H9 (cell line): ENCODE measurements around the gene COX6B1. TPM values are rescaled to one million over a fixed set of nuclear protein-coding genes. Genes with fewer than 3 reads are reported as not detected.
A peak's percentile ranks its signal among the peaks of the same experiment; 100 is the strongest.

Experiments
- DNase-seq: peaks from one replicate; pipeline ENCODE4 v3.0.0-alpha.2; 2017
- H2AFZ ChIP-seq: one replicate; pipeline ENCODE4 v1.6.1; 2013; ENCODE audit warnings: mild to moderate bottlenecking, low read length, control low read depth, moderate library complexity
- H2AK5ac ChIP-seq: 2 replicates; pipeline ENCODE4 v1.6.1; 2013; ENCODE audit warnings: low read length, control low read depth, mixed read lengths; ENCODE audit not compliant: insufficient read length
- H2BK120ac ChIP-seq: one replicate; pipeline ENCODE4 v1.6.1; 2013; ENCODE audit warnings: low read depth, mild to moderate bottlenecking, low read length, control low read depth, inconsistent platforms; ENCODE audit not compliant: poor library complexity, severe bottlenecking
- H2BK12ac ChIP-seq: 2 replicates; pipeline ENCODE4 v1.6.1; 2013; ENCODE audit warnings: low read length, control low read depth, mixed read lengths, low read depth; ENCODE audit not compliant: insufficient read length
- H2BK15ac ChIP-seq: 2 replicates; pipeline ENCODE4 v1.6.1; 2013; ENCODE audit warnings: low read depth, low read length, control low read depth
- H2BK20ac ChIP-seq: one replicate; pipeline ENCODE4 v1.6.1; 2013; ENCODE audit warnings: low read depth, mild to moderate bottlenecking, low read length, control low read depth, inconsistent platforms; ENCODE audit not compliant: poor library complexity, severe bottlenecking
- H2BK5ac ChIP-seq: 2 replicates; pipeline ENCODE4 v1.6.1; 2013; ENCODE audit warnings: low read length, control low read depth, mixed read lengths; ENCODE audit not compliant: insufficient read length
- H3K14ac ChIP-seq: 2 replicates; pipeline ENCODE4 v1.6.1; 2013; ENCODE audit warnings: low read length, control low read depth; ENCODE audit not compliant: insufficient read depth
- H3K18ac ChIP-seq: 2 replicates; pipeline ENCODE4 v1.6.1; 2013; ENCODE audit warnings: low read depth, mild to moderate bottlenecking, mixed read lengths, low read length, control low read depth; ENCODE audit not compliant: insufficient read length
- H3K23ac ChIP-seq: 2 replicates; pipeline ENCODE4 v1.6.1; 2013; ENCODE audit warnings: low read length, control low read depth, mixed read lengths, low read depth; ENCODE audit not compliant: insufficient read length
- H3K23me2 ChIP-seq: 2 replicates; pipeline ENCODE4 v1.6.1; 2013; ENCODE audit warnings: low read depth, mild to moderate bottlenecking, mixed read lengths, low read length, control low read depth; ENCODE audit not compliant: insufficient read length, poor library complexity, severe bottlenecking
- H3K27ac ChIP-seq: 2 replicates; pipeline ENCODE4 v1.5.1; 2013; ENCODE audit warnings: low read length, control low read depth, mixed read lengths, low read depth; ENCODE audit not compliant: insufficient read length
- H3K27me3 ChIP-seq: 2 replicates; pipeline ENCODE4 v1.6.1; 2013; ENCODE audit warnings: low read length, control low read depth, inconsistent platforms; ENCODE audit not compliant: insufficient read depth
- H3K4ac ChIP-seq: 2 replicates; pipeline ENCODE4 v1.6.1; 2013; ENCODE audit warnings: low read depth, mild to moderate bottlenecking, control low read depth, inconsistent platforms, low read length, moderate library complexity
- H3K4me1 ChIP-seq: 2 replicates; pipeline ENCODE4 v1.6.1; 2013; ENCODE audit warnings: low read length, control low read depth, inconsistent platforms; ENCODE audit not compliant: insufficient read depth
- H3K4me2 ChIP-seq: 2 replicates; pipeline ENCODE4 v1.6.1; 2013; ENCODE audit warnings: low read length, control low read depth, mixed read lengths; ENCODE audit not compliant: insufficient read length, insufficient read depth
- H3K56ac ChIP-seq: 2 replicates; pipeline ENCODE4 v1.6.1; 2013; ENCODE audit warnings: low read depth, mild to moderate bottlenecking, mixed read lengths, low read length, control low read depth; ENCODE audit not compliant: insufficient read length
- H3K79me1 ChIP-seq: 2 replicates; pipeline ENCODE4 v1.6.1; 2013; ENCODE audit warnings: low read depth, mild to moderate bottlenecking, moderate library complexity, low read length, control low read depth, inconsistent platforms; ENCODE audit not compliant: insufficient read depth, poor library complexity, severe bottlenecking
- H3K79me2 ChIP-seq: 2 replicates; pipeline ENCODE4 v1.6.1; 2013; ENCODE audit warnings: low read length, control low read depth, inconsistent platforms; ENCODE audit not compliant: insufficient read depth
- H3K9ac ChIP-seq: 2 replicates; pipeline ENCODE4 v1.6.1; 2013; ENCODE audit warnings: low read length, control low read depth, mixed read lengths; ENCODE audit not compliant: insufficient read length; ENCODE audit errors: extremely low read depth
- H3K9me3 ChIP-seq: one replicate; pipeline ENCODE4 v1.6.1; 2013; ENCODE audit warnings: low read depth, low read length, inconsistent platforms; ENCODE audit not compliant: control insufficient read depth
- H3T11ph ChIP-seq: one replicate; pipeline ENCODE4 v1.6.1; 2013; ENCODE audit warnings: mild to moderate bottlenecking, low read length, control low read depth, inconsistent platforms
- H4K20me1 ChIP-seq: one replicate; pipeline ENCODE4 v1.6.1; 2013; ENCODE audit not compliant: control insufficient read depth, insufficient read length, insufficient read depth
- H4K5ac ChIP-seq: 2 replicates; pipeline ENCODE4 v1.6.1; 2013; ENCODE audit warnings: low read depth, mild to moderate bottlenecking, mixed read lengths, low read length, control low read depth; ENCODE audit not compliant: insufficient read length
- H4K8ac ChIP-seq: replicated peaks from 2 replicates; pipeline ENCODE4 v1.6.1; 2013; ENCODE audit warnings: low read length, control low read depth, mixed read lengths, low read depth; ENCODE audit not compliant: insufficient read length
- H4K91ac ChIP-seq: 2 replicates; pipeline ENCODE4 v1.6.1; 2013; ENCODE audit warnings: low read depth, mild to moderate bottlenecking, moderate library complexity, mixed read lengths, low read length, control low read depth; ENCODE audit not compliant: insufficient read length
- H3K27ac Mint-ChIP-seq, 3 experiments: 2 replicates in 2 of 3; 3 replicates in 1 of 3; pipeline ENCODE4 v1.8.0; 2020 to 2021; ENCODE audit warnings: mixed read lengths in 3 of 3, mild to moderate bottlenecking in 1 of 3, moderate library complexity in 1 of 3
- H3K27me3 Mint-ChIP-seq: 2 replicates; pipeline ENCODE4 v1.8.0; 2021; ENCODE audit warnings: low read depth, mild to moderate bottlenecking, moderate library complexity, mixed read lengths
- H3K36me3 Mint-ChIP-seq, 3 experiments: 2 replicates in 2 of 3; 3 replicates in 1 of 3; pipeline ENCODE4 v1.8.0; 2020 to 2021; ENCODE audit warnings: low read depth in 3 of 3, mixed read lengths in 3 of 3; ENCODE audit not compliant: insufficient read depth in 1 of 3
- H3K4me1 Mint-ChIP-seq, 2 experiments: 2 replicates each; pipeline ENCODE4 v1.8.0; 2020; ENCODE audit warnings: mixed read lengths in 2 of 2
- H3K4me3 Mint-ChIP-seq, 2 experiments: 2 replicates in 1 of 2; 3 replicates in 1 of 2; pipeline ENCODE4 v1.8.0; 2020 to 2021; ENCODE audit warnings: mild to moderate bottlenecking in 2 of 2, mixed read lengths in 2 of 2, moderate library complexity in 1 of 2
- H3K9me3 Mint-ChIP-seq, 2 experiments: 2 replicates in 1 of 2; 3 replicates in 1 of 2; pipeline ENCODE4 v1.8.0; 2020; ENCODE audit warnings: mild to moderate bottlenecking in 2 of 2, mixed read lengths in 2 of 2, moderate library complexity in 1 of 2
- CTCF ChIP-seq: fragments of 200-600 bp; sonication (generic); conservative IDR thresholded peaks from 3 replicates; pipeline ENCODE4 v1.8.0; 2021; ENCODE audit warnings: antibody characterized with exemption, mild to moderate bottlenecking
- WGBS: extraction: QIAGEN DNeasy Blood & Tissue Kit; methylation state at CpG from one replicate; pipeline ENCODE4 v1.1.7; 2013; ENCODE audit warnings: missing lambda C conversion rate, low lambda C conversion rate, mixed read lengths; ENCODE audit not compliant: insufficient read length; ENCODE audit errors: extremely low coverage; 5-methylcytosine and 5-hydroxymethylcytosine counted together
- total RNA-seq: library from RNA; stranded (reverse); gene quantifications from 2 replicates; pipeline ENCODE4 v1.2.1, GENCODE V29; 2021

Gene COX6B1
- total RNA-seq, 1 experiment from 2014 or later: 432 TPM

- H4K5ac ChIP-seq: no peak overlapping the region
- H3K9me3 ChIP-seq: peaks cover 12% of the 10 kb centered on the region
- H2BK20ac ChIP-seq: no peak overlapping the region
- H2BK5ac ChIP-seq: no peak overlapping the region
- H3K27ac ChIP-seq: no peak overlapping the region
- no peak overlapping the region for H2BK12ac ChIP-seq
- H3K36me3 Mint-ChIP-seq: peaks cover 9 to 26% (median 26%) of the 10 kb centered on the region in 3 experiments; a peak in 6 of 7 replicates
- H3K27me3 ChIP-seq: no peaks in the 10 kb centered on the region
- H4K20me1 ChIP-seq: no peaks in the 10 kb centered on the region
- H3K14ac ChIP-seq: no peak overlapping the region
- no peak overlapping the region for H2BK15ac ChIP-seq
- no peak overlapping the region for H3K56ac ChIP-seq
- H3K4me1 ChIP-seq: no peaks in the 10 kb centered on the region
- no peak overlapping the region for H3K23ac ChIP-seq
- no peak overlapping the region for H3K27ac Mint-ChIP-seq
- TF ChIP-seq CTCF: no peak
- peaks cover 5% of the 10 kb centered on the region for H3K23me2 ChIP-seq
- H3K27me3 Mint-ChIP-seq: peaks cover 23% of the 10 kb centered on the region
- no peak overlapping the region for H3K18ac ChIP-seq
- H2AFZ ChIP-seq: no peak overlapping the region
- H3K4me3 Mint-ChIP-seq: peak overlapping the region; percentile 80 to 86
- peaks cover 15 to 21% of the 10 kb centered on the region in 2 experiments for H3K9me3 Mint-ChIP-seq
- no peak for DNase-seq
- no peak overlapping the region for H2AK5ac ChIP-seq
- no peak overlapping the region for H4K8ac ChIP-seq
- H3K4me2 ChIP-seq: peak overlapping the region; percentile 3
- H3K9ac ChIP-seq: no peak overlapping the region
- H3T11ph ChIP-seq: no peak overlapping the region
- no peak overlapping the region for H4K91ac ChIP-seq
- H3K79me1 ChIP-seq: no peaks in the 10 kb centered on the region
- H3K4ac ChIP-seq: no peak overlapping the region
- WGBS: no CpG with 5 or more reads among the region's 9 CpGs
- no peaks in the 10 kb centered on the region for H3K79me2 ChIP-seq
- H2BK120ac ChIP-seq: no peak overlapping the region
- H3K4me1 Mint-ChIP-seq: no peaks in the 10 kb centered on the region
These were observed 35.9 kb upstream of the COX6B1 start for GRCh38 chr19:35612224-35612558.
